Stimulated activated CD4-positive, alpha-beta T cell treated with anti-CD3 and anti-CD28 coated beads, Interleukin-12 subunit alpha, Interleukin-12 subunit beta, amount 100 ng/mL, for 48 hours (primary cell): Measurements from ENCODE around the gene BPGM.

ENCODE experiments used
- DNase-seq, 3 donors: peaks; one replicate each; pipeline ENCODE4 v3.0.0-alpha.2; 2020; ENCODE audit warnings: low read depth in 2 of 3, low spot score in 1 of 3

BPGM gene

GRCh38 chr7:134718211-134718875 lies 71.7 kb downstream of the BPGM start:
- DNase-seq, result no peak

- DNase-seq, result no peak
Observed at GRCh38 chr7:134720091-134720935, 73.7 kb downstream of the BPGM start.

GRCh38 chr7:134721171-134721570 lies 74.5 kb downstream of the BPGM start:
- no peak for DNase-seq

- no peak for DNase-seq
Observed at GRCh38 chr7:134722786-134723322, 76.2 kb downstream of the BPGM start.

GRCh38 chr7:134723892-134724291 lies 77.2 kb downstream of the BPGM start:
- DNase-seq, result no peak

GRCh38 chr7:134724606-134725005 lies 78.0 kb downstream of the BPGM start:
- no peak for DNase-seq

- DNase-seq, result no peak
Observed at GRCh38 chr7:134726581-134726980, 79.9 kb downstream of the BPGM start.

GRCh38 chr7:134727711-134728110 lies 81.1 kb downstream of the BPGM start:
- DNase-seq, result no peak
